Left ventricle myocardium inferior (tissue), 1 donor: ENCODE results near the gene WAC. TPM values are rescaled to one million over a fixed set of nuclear protein-coding genes. Genes with fewer than 3 reads are reported as not detected.

Experiments used
- DNase-seq: peaks from one replicate; pipeline ENCODE4 v3.0.0-alpha.2; 2020
- H3K27ac ChIP-seq: fragments of 200-600 bp; replicated peaks from 2 replicates; pipeline ENCODE4 v1.8.0; 2021
- H3K27me3 ChIP-seq: fragments of 200-600 bp; 2 replicates; pipeline ENCODE4 v1.8.0; 2021; ENCODE audit warnings: low read depth
- H3K36me3 ChIP-seq: fragments of 200-600 bp; 2 replicates; pipeline ENCODE4 v1.8.0; 2021
- H3K4me1 ChIP-seq: fragments of 200-600 bp; 2 replicates; pipeline ENCODE4 v1.8.0; 2021
- H3K4me3 ChIP-seq: fragments of 200-600 bp; 2 replicates; pipeline ENCODE4 v1.8.0; 2021; ENCODE audit warnings: mild to moderate bottlenecking, moderate library complexity
- H3K9me3 ChIP-seq: fragments of 200-600 bp; replicated peaks from 2 replicates; pipeline ENCODE4 v1.8.0; 2021
- intact Hi-C: fragments of 100-400 bp; cut with micrococcal nuclease; formaldehyde crosslinking; loops from one replicate; pipeline ENCODE4 v1.11.0; 2022
- total RNA-seq: library from RNA; stranded (reverse); fragmentation: NEBNext Ultra II Directional; extraction: Animal tissue kit (Norgen Biotek cat#: 25700); gene quantifications from one replicate; pipeline ENCODE4 v1.2.1, GENCODE V29; 2021
- TF ChIP-seq, protein P1 (sequence below): fragments of 200-600 bp; IDR thresholded peaks from 2 replicates; pipeline ENCODE4 v1.8.0; 2021; ENCODE audit warnings: antibody characterized with exemption, mild to moderate bottlenecking, borderline replicate concordance
- donor health status: DM: no; HTN: yes; CAD: no; lungs with severe emphysema.

WAC gene
- total RNA-seq, 1 donor from 2014 or later = 103 TPM

DNA sequence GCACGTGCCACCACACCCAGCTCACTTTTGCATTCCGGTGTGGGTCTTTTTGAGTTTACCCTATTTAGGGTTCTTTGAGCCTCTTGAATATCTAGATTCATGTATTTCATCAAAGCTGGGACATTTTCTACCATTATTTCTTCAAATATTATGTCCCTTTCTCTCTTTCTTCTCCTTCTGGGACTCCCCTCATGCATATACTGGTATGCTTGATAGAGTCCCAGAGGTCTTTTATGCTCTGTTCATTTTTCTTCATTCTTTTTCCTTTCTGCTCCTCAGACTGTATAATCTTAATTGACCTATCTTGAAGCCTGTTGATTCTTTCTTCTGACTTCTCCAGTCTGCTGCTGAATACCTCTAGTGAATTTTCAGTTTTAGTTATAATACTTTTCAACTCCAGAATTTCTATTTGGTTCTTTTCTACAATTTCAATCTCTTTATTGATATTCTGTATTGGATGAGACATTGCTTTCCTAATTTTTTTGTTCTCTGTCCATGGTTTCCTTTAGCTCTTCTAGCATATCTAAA lies 9.1 kb upstream of the WAC start:
- TF ChIP-seq, protein P1, sequence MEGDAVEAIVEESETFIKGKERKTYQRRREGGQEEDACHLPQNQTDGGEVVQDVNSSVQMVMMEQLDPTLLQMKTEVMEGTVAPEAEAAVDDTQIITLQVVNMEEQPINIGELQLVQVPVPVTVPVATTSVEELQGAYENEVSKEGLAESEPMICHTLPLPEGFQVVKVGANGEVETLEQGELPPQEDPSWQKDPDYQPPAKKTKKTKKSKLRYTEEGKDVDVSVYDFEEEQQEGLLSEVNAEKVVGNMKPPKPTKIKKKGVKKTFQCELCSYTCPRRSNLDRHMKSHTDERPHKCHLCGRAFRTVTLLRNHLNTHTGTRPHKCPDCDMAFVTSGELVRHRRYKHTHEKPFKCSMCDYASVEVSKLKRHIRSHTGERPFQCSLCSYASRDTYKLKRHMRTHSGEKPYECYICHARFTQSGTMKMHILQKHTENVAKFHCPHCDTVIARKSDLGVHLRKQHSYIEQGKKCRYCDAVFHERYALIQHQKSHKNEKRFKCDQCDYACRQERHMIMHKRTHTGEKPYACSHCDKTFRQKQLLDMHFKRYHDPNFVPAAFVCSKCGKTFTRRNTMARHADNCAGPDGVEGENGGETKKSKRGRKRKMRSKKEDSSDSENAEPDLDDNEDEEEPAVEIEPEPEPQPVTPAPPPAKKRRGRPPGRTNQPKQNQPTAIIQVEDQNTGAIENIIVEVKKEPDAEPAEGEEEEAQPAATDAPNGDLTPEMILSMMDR = no peak
- Histone ChIP-seq H3K27ac (no peak overlapping the region), H3K4me3 (no peak overlapping the region), H3K9me3 (peaks cover 42% of the 10 kb centered on the region), H3K27me3 (no peaks in the 10 kb centered on the region), H3K4me1 (no peaks in the 10 kb centered on the region), H3K36me3 (peaks cover 33% of the 10 kb centered on the region)
- DNase-seq = no peak
- intact Hi-C loops = no loop called here

DNA sequence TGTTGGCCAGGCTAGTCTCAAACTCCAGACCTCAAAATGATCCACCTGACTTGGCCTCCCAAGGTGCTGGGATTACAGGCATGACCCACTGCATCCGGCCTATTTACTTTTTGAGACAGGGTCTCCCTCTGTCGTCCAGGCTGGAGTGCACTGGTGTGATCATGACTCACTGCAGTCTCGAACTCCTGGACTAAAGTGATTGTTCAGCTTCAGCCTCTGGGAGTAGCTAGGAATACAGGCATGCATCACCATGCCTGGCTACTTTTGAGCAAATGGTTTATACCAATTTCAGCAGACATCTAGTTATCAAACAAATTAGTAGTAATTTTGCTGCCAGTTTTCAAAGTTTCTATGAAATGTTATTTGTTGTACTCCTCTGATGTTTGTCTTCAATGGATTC lies 2.2 kb upstream of the WAC start:
- Histone ChIP-seq H3K9me3 (no peaks in the 10 kb centered on the region), H3K27me3 (no peaks in the 10 kb centered on the region), H3K36me3 (peaks cover 9% of the 10 kb centered on the region), H3K27ac (no peak overlapping the region), H3K4me1 (peaks cover 45% of the 10 kb centered on the region), H3K4me3 (peak overlapping the region; percentile 93)
- DNase-seq = no peak
- TF ChIP-seq, protein P1 = no peak
- intact Hi-C loops = loop anchor here (10.0 kb wide), 1 partner anchor 54 kb away; no protein-coding TSS in a partner anchor

- no peak for DNase-seq
- peaks cover 29% of the 10 kb centered on the region for H3K36me3 ChIP-seq
- H3K27me3 ChIP-seq = no peaks in the 10 kb centered on the region
- no peaks in the 10 kb centered on the region for H3K9me3 ChIP-seq
- intact Hi-C loops = loop anchor here (10.0 kb wide), 1 partner anchor 52 kb away; no protein-coding TSS in a partner anchor
- H3K4me1 ChIP-seq = peaks cover 60% of the 10 kb centered on the region
- peak overlapping the region; percentile 100 for H3K27ac ChIP-seq
- peak overlapping the region; percentile 93 for H3K4me3 ChIP-seq
- TF ChIP-seq, protein P1 = no peak
Measured at GRCh38 chr10:28533186-28533564, 257 bp downstream of the WAC start.

- Histone ChIP-seq H3K9me3 (no peaks in the 10 kb centered on the region), H3K36me3 (peaks cover 35% of the 10 kb centered on the region), H3K4me1 (peaks cover 60% of the 10 kb centered on the region), H3K4me3 (peak overlapping the region; percentile 93), H3K27me3 (no peaks in the 10 kb centered on the region), H3K27ac (peak overlapping the region; percentile 100)
- peak; percentile 77 for DNase-seq
- intact Hi-C loops = loop anchor here (10.0 kb wide), 1 partner anchor 51 kb away; no protein-coding TSS in a partner anchor
- TF ChIP-seq, protein P1 = no peak
Measured at GRCh38 chr10:28533571-28534304, 820 bp downstream of the WAC start.

DNA sequence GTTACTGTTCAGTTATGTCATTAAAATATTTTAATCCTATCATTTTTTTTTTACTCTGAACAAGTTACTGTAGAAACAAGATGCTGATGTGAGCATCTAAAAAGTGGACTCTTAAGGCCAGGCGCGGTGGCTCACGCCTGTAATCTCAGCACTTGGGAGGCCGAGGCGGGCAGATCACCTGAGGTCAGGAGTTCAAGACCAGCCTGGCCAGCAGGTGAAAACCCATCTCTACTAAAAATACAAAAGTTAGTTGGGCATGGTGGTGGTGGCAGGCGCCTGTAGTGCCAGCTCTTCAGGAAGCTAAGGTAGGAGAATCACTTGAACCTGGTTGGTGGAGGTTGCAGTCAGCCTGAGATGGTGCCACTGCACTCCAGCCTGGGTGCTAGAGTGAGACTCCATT lies 2.9 kb downstream of the WAC start:
- intact Hi-C loops = loop anchor here (10.0 kb wide), 1 partner anchor 49 kb away; no protein-coding TSS in a partner anchor
- H3K36me3 ChIP-seq = peaks cover 56% of the 10 kb centered on the region
- no peak for DNase-seq

More for the DNA sequence above, 2.9 kb downstream of the WAC start:
- TF ChIP-seq, protein P1 = no peak
- no peaks in the 10 kb centered on the region for H3K9me3 ChIP-seq
- H3K27me3 ChIP-seq = no peaks in the 10 kb centered on the region
- H3K27ac ChIP-seq = no peak overlapping the region
- H3K4me1 ChIP-seq = peaks cover 72% of the 10 kb centered on the region
- H3K4me3 ChIP-seq = no peak overlapping the region
